HG03342 (cell line): ENCODE results near the gene PRMT1.
"Not testable (repeated sequence)": the region's sequence is repeated elsewhere in the genome, so short reads cannot be mapped to it uniquely, and the experiment has no call there.

Experiments
- ATAC-seq: cut with Tn5 transposase; IDR thresholded peaks from one replicate; pipeline ENCODE4 v1.9.1; 2021; ENCODE audit warnings: mild to moderate bottlenecking, moderate library complexity; ENCODE audit not compliant: unreplicated experiment

PRMT1 gene

DNA sequence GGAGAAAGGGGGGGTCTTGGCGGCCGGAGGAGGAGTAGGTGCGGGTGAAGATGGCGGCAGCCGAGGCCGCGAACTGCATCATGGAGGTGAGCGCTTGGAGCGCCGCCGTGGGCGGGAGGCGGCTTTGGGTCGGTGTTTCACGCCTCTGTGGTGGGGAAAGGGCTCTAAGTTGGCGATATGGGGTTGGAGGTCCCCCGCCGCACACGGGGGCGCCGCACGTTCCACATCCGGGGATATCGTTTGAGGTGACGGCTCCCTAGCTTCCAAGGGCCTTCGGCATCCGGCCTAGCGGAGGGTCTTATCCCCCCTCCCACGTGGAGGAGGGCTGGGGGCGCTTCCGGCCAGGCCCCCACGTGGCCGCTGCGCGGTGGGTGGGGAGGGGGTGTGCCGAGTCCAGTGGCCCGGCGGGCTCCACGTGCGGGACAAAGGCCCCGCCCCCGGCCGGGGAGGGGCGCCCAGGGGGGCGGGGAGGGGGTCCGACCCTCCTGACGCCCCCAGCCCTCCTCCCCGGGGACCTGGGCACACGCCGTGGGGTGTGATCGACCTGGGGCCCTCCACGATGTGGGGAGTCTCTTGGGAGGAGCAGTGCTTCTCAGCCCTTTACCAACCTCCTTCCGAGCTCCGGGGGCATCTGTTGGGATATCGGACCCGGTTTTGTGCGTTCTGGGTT is at the start of gene PRMT1:
Gene PRMT1, plus strand, starts transcription at position 41 of the 670 bp plus-strand sequence. Its CDS starts 10 bp downstream, at position 51.
- no peak for ATAC-seq

GRCh38 chr19:49629659-49630058 is 47.4 kb upstream of the PRMT1 start:
- no peak for ATAC-seq

GRCh38 chr19:49631014-49631588 is 46.0 kb upstream of the PRMT1 start:
- no peak for ATAC-seq

DNA sequence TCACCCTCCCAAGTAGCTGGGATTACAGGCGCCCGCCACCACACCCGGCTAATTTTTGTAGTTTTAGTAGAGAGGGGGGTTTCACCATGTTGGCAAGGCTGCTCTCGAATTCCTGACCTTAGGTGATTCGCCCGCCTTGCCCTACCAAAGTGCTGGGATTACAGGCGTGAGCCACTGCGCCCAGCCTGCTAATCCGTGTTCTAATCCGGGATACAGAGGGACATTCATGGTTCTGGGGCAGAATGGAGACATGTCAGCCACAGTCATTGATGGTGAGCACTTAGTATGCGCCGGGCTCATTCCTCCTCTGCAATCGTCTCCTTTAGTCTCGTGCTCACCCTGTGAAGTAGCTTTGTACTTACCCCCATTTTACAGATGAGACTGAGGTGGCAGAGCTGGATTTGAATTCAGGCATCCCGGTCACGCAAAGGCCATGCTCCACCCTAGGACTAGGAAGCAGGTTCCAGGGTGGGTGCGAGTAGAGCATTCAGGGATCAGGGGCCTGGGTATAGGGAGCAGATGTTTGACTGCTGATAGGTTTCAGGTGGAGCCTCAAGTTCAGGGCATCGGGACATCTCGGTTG is 45.4 kb upstream of the PRMT1 start:
- no peak for ATAC-seq

- ATAC-seq: no peak
Observed at GRCh38 chr19:49632576-49632975, 44.5 kb upstream of the PRMT1 start.

DNA sequence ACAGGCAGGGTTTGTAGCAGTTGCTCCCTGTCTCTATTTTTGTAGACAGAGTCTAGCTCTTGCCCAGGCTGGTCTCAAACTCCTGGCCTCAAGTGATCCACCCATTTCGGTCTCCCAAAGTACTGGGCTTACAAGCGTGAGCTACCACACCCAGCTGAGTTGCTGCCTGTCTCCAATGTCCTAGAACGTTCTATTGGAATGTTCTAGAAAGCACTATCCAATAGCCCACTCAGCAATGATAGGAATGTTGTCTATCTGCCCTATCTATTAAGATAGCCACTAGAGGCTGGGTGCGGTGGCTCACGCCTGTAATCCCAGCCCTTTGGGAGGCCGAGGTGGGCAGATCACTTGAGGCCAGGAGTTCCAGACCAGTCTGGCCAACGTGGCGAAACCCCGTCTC is 43.8 kb upstream of the PRMT1 start:
- not testable (repeated sequence) for ATAC-seq

- ATAC-seq: no peak
Observed at GRCh38 chr19:49635530-49636232, 41.4 kb upstream of the PRMT1 start.

GRCh38 chr19:49636233-49636932 is 40.7 kb upstream of the PRMT1 start:
- ATAC-seq: no peak

GRCh38 chr19:49637821-49638738 is 39.0 kb upstream of the PRMT1 start:
- ATAC-seq: no peak

DNA sequence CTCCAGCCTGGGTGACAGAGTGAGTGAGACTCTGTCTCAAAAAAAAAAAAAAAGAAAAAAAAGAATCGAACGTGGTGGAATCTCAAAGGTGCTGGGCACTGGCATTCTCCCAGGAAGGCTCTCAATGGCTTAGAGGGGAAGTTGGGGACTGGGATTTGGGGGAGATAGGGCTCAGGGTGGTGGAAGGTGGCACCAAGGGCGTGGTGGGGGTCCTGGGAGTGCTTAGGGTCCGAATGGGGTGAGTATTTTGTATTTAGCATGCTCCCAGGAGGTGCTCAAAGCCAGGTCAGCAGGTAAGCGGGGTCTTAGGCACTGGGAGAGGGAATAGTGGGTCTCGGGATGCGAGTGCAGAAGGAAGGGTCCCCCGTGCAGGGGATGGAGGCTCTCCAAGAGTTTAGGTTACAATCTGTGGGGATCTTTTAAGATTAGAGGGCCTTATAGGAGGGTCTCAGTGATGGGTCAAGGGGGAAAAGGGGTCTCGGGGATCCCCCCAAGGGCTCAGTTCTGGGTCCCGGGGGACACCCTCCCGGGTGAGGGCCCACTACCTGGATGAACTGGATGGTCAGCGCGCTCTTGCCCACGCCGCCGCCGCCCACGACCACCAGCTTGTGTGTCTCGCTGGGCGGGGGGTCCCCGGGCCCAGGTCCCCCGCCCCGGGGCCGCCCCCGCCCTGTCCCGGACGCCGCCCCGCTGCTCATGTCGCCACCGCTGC is 37.5 kb upstream of the PRMT1 start:
- ATAC-seq: no peak

GRCh38 chr19:49640113-49640898 is 36.8 kb upstream of the PRMT1 start, which contains the start of gene RRAS:
TSS of gene RRAS (minus strand) at chr19:49640143. CDS start at chr19:49640098, 45 bp downstream.
- ATAC-seq: peak; percentile 49

DNA sequence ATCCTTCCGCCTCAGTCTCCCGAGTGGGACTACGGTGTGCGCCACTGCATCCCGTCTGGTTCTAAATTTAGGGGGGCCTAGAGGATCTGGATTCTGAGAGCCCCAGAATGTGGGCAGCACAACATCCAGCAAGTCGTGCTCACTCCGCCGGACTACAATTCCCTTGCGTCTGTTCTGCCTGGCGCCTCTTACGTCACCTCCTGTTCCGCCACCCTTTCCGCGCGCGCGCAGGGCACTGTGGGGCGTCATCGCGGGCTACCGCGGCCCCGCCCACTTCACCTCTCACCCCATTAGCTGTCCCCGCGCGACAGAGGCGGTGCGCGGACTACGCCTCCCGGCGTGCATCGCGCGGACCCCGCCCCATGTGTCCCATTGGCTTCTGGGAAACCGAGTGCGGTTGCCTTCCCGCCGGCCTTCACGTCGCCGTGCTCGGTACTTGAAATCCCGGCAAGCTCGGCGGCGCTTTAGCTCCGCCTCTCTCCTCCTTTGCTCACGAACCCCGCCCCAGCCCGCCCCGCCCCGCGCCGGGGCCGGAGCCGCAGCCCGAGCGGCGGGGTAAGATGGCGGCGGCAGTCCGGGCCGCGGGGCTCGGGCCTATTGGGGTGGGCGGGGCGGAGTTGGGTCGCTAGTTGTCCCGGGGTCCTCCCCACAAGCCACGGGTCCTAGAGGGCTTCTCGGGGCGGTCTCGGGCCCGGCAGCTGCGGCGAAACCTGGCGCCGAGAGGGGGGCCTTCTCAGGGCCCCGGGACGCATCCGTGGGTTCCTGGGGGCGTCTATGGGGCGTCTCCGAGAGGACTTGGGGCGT is 35.2 kb upstream of the PRMT1 start, which contains the start of gene SCAF1:
Gene SCAF1, plus strand, starts transcription at position 522 of the 804 bp plus-strand sequence. CDS start 2,818 bp downstream, outside the sequence.
- peak; percentile 50 for ATAC-seq

DNA sequence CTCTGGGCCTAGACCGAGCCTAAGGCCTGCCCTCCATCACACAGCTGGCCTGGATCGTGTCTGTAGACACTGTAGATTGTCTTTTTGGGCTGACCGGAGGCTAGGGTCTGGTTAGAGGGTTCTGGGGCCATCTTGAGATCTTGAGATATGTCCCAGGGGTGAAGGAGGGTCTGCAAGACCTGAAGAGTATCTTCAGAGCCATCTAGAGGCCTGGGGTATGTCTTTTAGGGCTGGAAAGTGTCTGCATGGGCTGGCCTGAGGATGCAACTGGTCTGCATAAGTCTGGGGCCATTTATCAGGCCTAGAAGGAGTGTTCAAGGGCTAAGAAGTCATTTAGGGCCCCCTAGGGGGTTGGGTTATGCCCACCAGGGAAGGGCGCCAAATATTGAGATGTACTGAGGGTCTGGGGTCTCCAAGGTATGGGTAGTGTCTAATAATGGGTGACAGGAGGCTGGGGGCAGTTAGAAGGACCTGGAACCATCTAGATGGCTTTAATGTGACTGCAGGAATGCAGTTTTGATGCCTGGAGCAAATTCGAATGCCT is 34.5 kb upstream of the PRMT1 start:
- ATAC-seq: no peak

GRCh38 chr19:49643466-49643865 is 33.6 kb upstream of the PRMT1 start:
- no peak for ATAC-seq

DNA sequence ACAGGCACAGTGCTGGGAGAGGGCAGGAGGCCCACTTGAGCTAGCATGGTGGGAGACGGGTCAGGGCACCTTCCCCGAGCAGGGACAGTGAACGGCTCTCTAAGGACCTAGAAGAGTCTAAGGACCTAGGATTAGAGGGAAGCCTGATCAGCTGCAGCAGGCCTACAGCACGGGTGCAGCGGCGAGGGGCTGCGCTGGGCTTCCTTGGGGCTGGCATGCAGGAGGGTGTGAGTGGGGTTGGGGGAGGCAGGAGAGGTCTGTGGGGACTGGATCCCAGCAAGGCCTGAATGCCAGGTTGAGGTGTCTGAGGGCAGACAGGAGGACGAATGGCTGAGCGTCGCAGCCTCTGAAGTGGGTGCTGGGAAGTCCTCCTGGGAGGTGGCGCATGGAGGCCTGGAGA is 31.5 kb upstream of the PRMT1 start:
- ATAC-seq: no peak

DNA sequence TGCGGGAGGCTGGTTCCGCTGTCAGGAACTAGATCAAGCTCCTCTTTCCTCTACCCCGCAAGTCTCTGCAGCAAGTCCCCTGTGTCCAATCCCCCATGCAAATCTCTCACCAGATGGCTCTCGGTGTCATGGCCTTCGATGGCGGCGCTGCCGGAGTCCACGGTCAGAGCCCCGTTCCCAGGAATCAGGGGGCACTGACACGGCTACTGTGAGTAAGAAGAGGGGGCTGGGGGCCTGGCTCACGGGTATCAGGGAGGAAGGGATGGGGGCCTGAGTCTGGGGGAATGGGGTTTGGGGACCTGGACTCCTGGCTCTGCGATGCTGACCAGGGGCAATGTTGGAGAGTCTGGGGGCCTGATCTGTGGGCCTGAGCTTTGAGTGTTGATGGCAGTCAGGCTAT is 31.1 kb upstream of the PRMT1 start:
- no peak for ATAC-seq

GRCh38 chr19:49646586-49646985 is 30.5 kb upstream of the PRMT1 start:
- ATAC-seq: no peak
